MM.1S (cell line): ENCODE measurements around the gene FATE1.

Experiments
- DNase-seq: peaks from one replicate; pipeline ENCODE4 v3.0.0-alpha.2; 2015
- H2AFZ ChIP-seq: fragments of 300-600 bp; sonication (generic); 2 replicates; pipeline ENCODE4 v1.6.0; 2016; ENCODE audit warnings: antibody characterized with exemption, low read length
- H3F3A ChIP-seq: fragments of 300-600 bp; sonication (generic); 2 replicates; pipeline ENCODE4 v1.6.1; 2016; ENCODE audit warnings: mild to moderate bottlenecking, antibody characterized with exemption, low read length, moderate library complexity, mixed read lengths; ENCODE audit not compliant: insufficient read depth
- H3K27ac ChIP-seq: fragments of 300-600 bp; sonication (generic); 2 replicates; pipeline ENCODE4 v1.5.1; 2016; ENCODE audit warnings: mild to moderate bottlenecking, low read length
- H3K27me3 ChIP-seq: fragments of 300-600 bp; sonication (generic); replicated peaks from 2 replicates; pipeline ENCODE4 v1.6.0; 2016; ENCODE audit warnings: low read length; ENCODE audit not compliant: insufficient read depth
- H3K36me3 ChIP-seq: fragments of 300-600 bp; sonication (generic); replicated peaks from 2 replicates; pipeline ENCODE4 v1.6.1; 2016; ENCODE audit warnings: mild to moderate bottlenecking, low read length, mixed read lengths; ENCODE audit not compliant: insufficient read depth
- H3K4me1 ChIP-seq: fragments of 300-600 bp; sonication (generic); 2 replicates; pipeline ENCODE4 v1.6.1; 2016; ENCODE audit warnings: low read length, mixed read lengths
- H3K4me2 ChIP-seq: fragments of 300-600 bp; sonication (generic); 2 replicates; pipeline ENCODE4 v1.6.0; 2016; ENCODE audit warnings: low read depth, low read length
- H3K4me3 ChIP-seq: fragments of 300-600 bp; sonication (generic); 2 replicates; pipeline ENCODE4 v1.5.1; 2016; ENCODE audit warnings: low read length, mixed read lengths
- H3K79me2 ChIP-seq: fragments of 300-600 bp; sonication (generic); 2 replicates; pipeline ENCODE4 v1.6.1; 2016; ENCODE audit warnings: mixed run types, low read length, mixed read lengths
- H3K9ac ChIP-seq: fragments of 300-600 bp; sonication (generic); 2 replicates; pipeline ENCODE4 v1.6.1; 2016; ENCODE audit warnings: low read length, mixed read lengths
- H3K9me2 ChIP-seq: fragments of 300-600 bp; sonication (generic); replicated peaks from 2 replicates; pipeline ENCODE4 v1.6.1; 2016; ENCODE audit warnings: mild to moderate bottlenecking, low read length, mixed read lengths; ENCODE audit not compliant: insufficient read depth
- H3K9me3 ChIP-seq: fragments of 300-600 bp; sonication (generic); replicated peaks from 2 replicates; pipeline ENCODE4 v1.6.1; 2016; ENCODE audit warnings: mild to moderate bottlenecking, low read length, mixed read lengths; ENCODE audit not compliant: insufficient read depth
- H4K20me1 ChIP-seq: fragments of 300-600 bp; sonication (generic); 2 replicates; pipeline ENCODE4 v1.6.1; 2016; ENCODE audit warnings: mild to moderate bottlenecking, low read length, moderate library complexity, mixed read lengths; ENCODE audit not compliant: insufficient read depth
- EZH2 ChIP-seq: fragments of 300-600 bp; sonication (generic); optimal IDR thresholded peaks from 2 replicates; pipeline ENCODE3; 2017; ENCODE audit warnings: low read depth, mild to moderate bottlenecking, antibody characterized with exemption, low read length, mixed read lengths
- EZH2phosphoT487 ChIP-seq: fragments of 300-600 bp; sonication (generic); IDR thresholded peaks from 2 replicates; pipeline ENCODE4 v1.6.1; 2018; ENCODE audit warnings: antibody characterized with exemption, low read length
- TF ChIP-seq, protein P1 (sequence below): fragments of 300-600 bp; sonication (generic); IDR thresholded peaks from 2 replicates; pipeline ENCODE4 v1.5.1; 2016; ENCODE audit warnings: antibody characterized with exemption, low read length, mixed read lengths

The FATE1 gene

DNA sequence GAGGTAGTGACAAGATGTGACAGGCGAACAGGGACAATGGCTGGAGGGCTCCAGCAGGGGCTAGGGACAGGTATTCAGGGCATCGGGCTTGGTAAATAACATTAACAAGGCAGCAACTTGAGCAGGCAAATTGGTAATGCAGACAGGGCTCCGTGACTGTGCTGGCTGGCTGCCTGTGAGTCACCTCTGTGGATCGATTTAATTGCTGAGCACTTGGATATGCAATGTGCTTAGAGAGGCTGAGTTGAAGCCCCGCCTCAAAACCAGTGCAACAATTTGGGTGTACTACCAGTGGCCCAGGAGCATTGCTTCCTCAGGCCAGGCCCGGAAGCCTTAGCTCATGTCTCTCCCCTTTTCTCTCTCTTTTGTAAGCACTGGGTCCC lies 38.2 kb downstream of the FATE1 start:
- Histone ChIP-seq H3K4me2 (no peak overlapping the region), H3K4me3 (no peak overlapping the region), H3K36me3 (no peaks in the 10 kb centered on the region), H3K79me2 (no peaks in the 10 kb centered on the region), H4K20me1 (no peaks in the 10 kb centered on the region), H3K9me3 (no peaks in the 10 kb centered on the region), H3K27me3 (no peaks in the 10 kb centered on the region), H2AFZ (no peak overlapping the region), H3K9me2 (no peaks in the 10 kb centered on the region), H3K9ac (no peak overlapping the region), H3K4me1 (no peaks in the 10 kb centered on the region), H3F3A (no peaks in the 10 kb centered on the region), H3K27ac (no peak overlapping the region)
- no peak for DNase-seq
- TF ChIP-seq EZH2phosphoT487: no peak
- TF ChIP-seq, protein P1, sequence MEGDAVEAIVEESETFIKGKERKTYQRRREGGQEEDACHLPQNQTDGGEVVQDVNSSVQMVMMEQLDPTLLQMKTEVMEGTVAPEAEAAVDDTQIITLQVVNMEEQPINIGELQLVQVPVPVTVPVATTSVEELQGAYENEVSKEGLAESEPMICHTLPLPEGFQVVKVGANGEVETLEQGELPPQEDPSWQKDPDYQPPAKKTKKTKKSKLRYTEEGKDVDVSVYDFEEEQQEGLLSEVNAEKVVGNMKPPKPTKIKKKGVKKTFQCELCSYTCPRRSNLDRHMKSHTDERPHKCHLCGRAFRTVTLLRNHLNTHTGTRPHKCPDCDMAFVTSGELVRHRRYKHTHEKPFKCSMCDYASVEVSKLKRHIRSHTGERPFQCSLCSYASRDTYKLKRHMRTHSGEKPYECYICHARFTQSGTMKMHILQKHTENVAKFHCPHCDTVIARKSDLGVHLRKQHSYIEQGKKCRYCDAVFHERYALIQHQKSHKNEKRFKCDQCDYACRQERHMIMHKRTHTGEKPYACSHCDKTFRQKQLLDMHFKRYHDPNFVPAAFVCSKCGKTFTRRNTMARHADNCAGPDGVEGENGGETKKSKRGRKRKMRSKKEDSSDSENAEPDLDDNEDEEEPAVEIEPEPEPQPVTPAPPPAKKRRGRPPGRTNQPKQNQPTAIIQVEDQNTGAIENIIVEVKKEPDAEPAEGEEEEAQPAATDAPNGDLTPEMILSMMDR: no peak
- no peak for TF ChIP-seq EZH2

DNA sequence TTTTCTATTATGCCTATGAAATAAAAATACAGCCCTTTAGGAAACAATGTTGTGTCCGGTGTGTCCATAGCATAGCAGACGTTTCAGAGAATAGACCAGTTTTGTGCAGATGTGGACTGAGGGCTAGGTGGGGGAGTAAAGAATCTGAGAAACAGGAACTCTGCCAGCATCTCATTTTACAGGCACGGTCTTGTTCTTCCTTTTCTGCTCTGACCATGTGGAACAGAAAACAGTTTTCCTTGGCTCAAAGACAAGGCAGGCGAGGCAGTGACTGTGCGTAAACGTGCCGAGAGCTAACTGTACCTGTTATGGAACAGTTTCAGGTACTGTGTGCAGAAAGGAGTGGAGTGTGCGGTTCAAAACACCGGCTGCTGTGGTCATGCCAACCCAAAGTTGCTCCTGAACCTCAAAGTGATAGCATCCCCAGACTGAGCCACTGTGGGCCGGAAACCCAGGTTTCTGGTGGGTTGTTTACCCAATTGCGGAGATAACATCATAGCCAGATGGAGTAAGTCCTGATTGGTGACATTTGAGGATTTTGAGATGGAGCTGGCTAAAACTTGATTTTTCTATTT lies 38.9 kb downstream of the FATE1 start:
- Histone ChIP-seq H3K4me3 (no peak overlapping the region), H3K4me1 (no peaks in the 10 kb centered on the region), H3K9ac (no peak overlapping the region), H4K20me1 (no peaks in the 10 kb centered on the region), H3K27me3 (no peaks in the 10 kb centered on the region), H3K9me2 (no peaks in the 10 kb centered on the region), H3F3A (no peaks in the 10 kb centered on the region), H3K79me2 (no peaks in the 10 kb centered on the region), H3K4me2 (no peak overlapping the region), H3K36me3 (no peaks in the 10 kb centered on the region), H2AFZ (no peak overlapping the region), H3K9me3 (no peaks in the 10 kb centered on the region), H3K27ac (no peak overlapping the region)
- no peak for DNase-seq
- no peak for TF ChIP-seq EZH2phosphoT487

DNA sequence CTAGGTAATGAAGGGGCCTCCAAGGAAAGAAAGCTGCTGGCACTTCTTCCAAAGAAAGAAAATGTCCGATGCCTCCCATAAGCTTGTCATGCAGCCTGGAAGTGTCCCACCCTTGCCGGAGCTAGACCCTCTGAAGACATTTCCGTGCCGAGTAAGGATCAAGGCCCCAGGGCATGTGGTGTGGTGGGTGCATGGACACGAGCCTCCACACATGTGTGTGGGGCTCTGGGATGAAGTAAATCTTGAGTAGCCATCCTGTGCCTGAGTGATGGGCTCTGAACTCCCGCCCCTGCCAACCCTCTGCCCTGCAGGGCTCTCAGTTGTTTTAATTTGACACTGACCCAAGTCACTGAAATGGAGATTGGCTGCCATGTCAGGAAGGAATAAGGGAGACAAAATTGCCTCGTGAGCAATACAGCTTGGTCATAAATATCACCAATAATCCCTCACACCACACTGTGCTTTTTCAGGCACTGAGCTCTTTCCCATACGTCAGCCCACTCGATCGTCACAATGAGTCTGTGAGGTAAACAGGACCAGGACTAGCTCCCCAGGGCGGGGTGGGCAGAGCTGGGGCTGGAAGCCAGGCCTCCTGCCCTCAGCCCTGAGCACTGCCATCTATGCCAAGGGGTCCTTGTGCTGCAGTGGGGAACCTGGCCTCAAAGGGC lies 43.3 kb downstream of the FATE1 start:
- H3K27ac ChIP-seq: no peak overlapping the region
- H3K79me2 ChIP-seq: no peaks in the 10 kb centered on the region
- TF ChIP-seq, protein P1: no peak
- no peak for TF ChIP-seq EZH2
- TF ChIP-seq EZH2phosphoT487: no peak
- no peaks in the 10 kb centered on the region for H4K20me1 ChIP-seq
- no peaks in the 10 kb centered on the region for H3K36me3 ChIP-seq
- DNase-seq: no peak
- H3K9me3 ChIP-seq: no peaks in the 10 kb centered on the region
- no peaks in the 10 kb centered on the region for H3K9me2 ChIP-seq
- no peak overlapping the region for H2AFZ ChIP-seq
- no peaks in the 10 kb centered on the region for H3K4me1 ChIP-seq
- H3K4me3 ChIP-seq: no peak overlapping the region
- H3K27me3 ChIP-seq: no peaks in the 10 kb centered on the region
- H3K9ac ChIP-seq: no peak overlapping the region
- H3F3A ChIP-seq: no peaks in the 10 kb centered on the region
- no peak overlapping the region for H3K4me2 ChIP-seq

DNA sequence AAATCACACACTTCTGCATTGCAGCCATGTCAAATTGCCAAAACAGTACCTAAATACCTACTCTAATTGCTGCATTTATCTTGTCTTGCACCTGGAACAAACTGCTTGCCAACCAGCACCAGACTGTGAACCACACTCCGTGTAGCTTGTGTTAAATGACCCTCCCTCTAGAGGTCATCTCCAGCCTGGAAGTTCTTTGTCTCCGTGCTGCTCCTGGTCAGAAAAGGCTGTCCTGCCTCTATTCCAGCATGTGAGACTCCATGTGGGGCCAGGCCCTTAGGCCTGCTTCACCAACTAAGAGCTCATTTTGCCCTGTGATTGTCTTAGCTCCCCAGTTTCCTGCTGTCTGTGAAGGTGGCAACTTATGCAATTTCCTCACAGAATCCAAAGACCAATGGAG lies 47.0 kb downstream of the FATE1 start:
- H3K4me1 ChIP-seq: no peaks in the 10 kb centered on the region
- TF ChIP-seq EZH2: no peak
- TF ChIP-seq, protein P1: no peak
- no peak for TF ChIP-seq EZH2phosphoT487
- no peaks in the 10 kb centered on the region for H4K20me1 ChIP-seq

More for the DNA sequence above, 47.0 kb downstream of the FATE1 start:
- no peak overlapping the region for H3K4me2 ChIP-seq
- H2AFZ ChIP-seq: no peak overlapping the region
- H3K27ac ChIP-seq: no peak overlapping the region
- no peaks in the 10 kb centered on the region for H3K79me2 ChIP-seq
- no peaks in the 10 kb centered on the region for H3K9me2 ChIP-seq
- H3K36me3 ChIP-seq: no peaks in the 10 kb centered on the region
- H3K9ac ChIP-seq: no peak overlapping the region
- H3K27me3 ChIP-seq: no peaks in the 10 kb centered on the region
- no peak for DNase-seq
- H3K4me3 ChIP-seq: no peak overlapping the region
- no peaks in the 10 kb centered on the region for H3F3A ChIP-seq
- H3K9me3 ChIP-seq: no peaks in the 10 kb centered on the region
